Activated CD8-positive, alpha-beta memory T cell treated with anti-CD3 and anti-CD28 coated beads, Interleukin-2, amount 50 U/mL, for 1 hour (primary cell): ENCODE data around the gene CHST1.

Experiments
- DNase-seq: peaks from one replicate; pipeline ENCODE4 v3.0.0-alpha.2; 2020; ENCODE audit errors: extremely low read depth

Gene CHST1

GRCh38 chr11:45644981-45645889, 20.2 kb downstream of the CHST1 start:
- DNase-seq: no peak

GRCh38 chr11:45643598-45644260, 21.7 kb downstream of the CHST1 start:
- DNase-seq: no peak

- no peak for DNase-seq
Observed at GRCh38 chr11:45641961-45642360, 23.5 kb downstream of the CHST1 start.

- DNase-seq: no peak
Observed at GRCh38 chr11:45638051-45638450, 27.4 kb downstream of the CHST1 start.

GRCh38 chr11:45635907-45636306, 29.5 kb downstream of the CHST1 start:
- no peak for DNase-seq

DNA sequence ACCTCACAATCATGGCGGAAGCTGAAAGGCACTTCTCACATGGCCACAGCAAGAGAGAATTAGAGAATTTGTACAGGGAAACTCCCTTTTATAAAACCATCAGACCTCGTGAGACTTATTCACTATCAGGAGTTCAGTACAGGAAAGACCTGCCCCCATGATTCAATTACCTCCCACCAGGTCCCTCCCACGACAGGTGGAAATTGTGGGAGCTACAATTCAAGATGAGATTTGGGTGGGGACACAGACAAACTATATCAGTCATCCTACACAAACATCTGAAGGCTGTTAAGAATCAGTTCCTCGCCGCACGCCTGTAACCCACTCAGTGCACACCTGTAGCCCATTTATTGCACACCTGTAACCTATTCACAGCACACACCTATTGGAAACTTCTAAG, 39.8 kb downstream of the CHST1 start:
- no peak for DNase-seq

DNA sequence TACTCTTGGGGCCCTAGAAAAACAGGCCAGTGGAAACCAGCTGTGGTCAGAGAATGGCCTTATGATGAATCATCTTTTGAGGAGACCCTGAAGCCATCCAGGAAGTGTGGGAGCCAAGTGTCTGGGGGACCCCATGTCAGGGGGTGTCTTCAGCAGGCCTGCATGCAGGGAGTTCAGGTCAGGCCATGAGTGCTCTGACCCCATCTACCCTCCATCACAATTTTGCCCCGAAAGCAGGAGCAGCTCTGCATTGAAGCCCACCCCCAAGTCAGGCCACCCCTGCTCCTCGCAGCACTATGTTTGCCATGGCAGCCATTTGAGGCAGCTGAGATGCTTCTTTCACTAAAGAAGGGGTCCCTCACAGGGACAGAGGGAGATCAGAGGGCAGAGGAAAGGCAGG, 41.3 kb downstream of the CHST1 start:
- no peak for DNase-seq

GRCh38 chr11:45622861-45623260, 42.6 kb downstream of the CHST1 start:
- DNase-seq: no peak

- DNase-seq: no peak
Observed at GRCh38 chr11:45622283-45622682, 43.1 kb downstream of the CHST1 start.

GRCh38 chr11:45621588-45621987, 43.8 kb downstream of the CHST1 start:
- no peak for DNase-seq

DNA sequence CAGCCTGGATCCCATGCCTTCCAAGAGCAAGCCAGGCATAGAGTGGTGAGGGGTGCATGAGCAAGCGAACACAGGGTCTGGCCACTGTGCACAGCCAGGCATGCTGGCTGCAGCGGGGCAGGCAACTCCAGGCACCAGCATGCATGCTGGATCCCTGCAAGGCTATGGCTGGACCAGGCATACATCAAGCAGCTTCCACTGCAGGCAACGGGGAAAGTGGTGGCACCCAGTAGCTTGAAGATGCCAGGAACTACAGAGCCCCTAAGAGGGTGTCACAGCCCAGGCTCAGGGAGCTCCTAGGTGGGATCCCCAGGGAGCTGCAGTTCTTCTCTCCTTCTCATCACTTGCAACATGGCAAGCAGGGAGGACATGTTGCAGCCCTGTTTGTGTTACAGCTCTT, 45.2 kb downstream of the CHST1 start:
- DNase-seq: no peak

DNA sequence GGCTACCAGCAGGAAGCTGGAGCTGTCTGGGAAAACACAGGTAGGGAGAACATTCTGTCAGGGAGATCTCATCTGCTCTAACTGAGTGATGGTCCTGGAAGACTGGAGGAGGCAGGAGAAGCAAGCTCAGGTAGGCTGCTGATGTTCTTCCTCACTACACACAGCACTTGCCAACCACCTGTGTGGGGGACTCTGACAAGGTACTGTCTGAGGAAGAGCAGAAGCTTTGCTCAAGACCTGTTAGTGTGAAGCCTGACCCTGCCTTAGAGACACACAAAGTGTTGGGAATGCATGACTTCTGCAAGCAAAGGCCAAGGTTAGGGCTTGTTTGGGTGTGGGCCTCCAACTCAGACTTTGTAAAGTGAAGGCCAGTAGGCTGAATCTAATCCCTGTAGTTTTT, 46.5 kb downstream of the CHST1 start:
- DNase-seq: no peak

DNA sequence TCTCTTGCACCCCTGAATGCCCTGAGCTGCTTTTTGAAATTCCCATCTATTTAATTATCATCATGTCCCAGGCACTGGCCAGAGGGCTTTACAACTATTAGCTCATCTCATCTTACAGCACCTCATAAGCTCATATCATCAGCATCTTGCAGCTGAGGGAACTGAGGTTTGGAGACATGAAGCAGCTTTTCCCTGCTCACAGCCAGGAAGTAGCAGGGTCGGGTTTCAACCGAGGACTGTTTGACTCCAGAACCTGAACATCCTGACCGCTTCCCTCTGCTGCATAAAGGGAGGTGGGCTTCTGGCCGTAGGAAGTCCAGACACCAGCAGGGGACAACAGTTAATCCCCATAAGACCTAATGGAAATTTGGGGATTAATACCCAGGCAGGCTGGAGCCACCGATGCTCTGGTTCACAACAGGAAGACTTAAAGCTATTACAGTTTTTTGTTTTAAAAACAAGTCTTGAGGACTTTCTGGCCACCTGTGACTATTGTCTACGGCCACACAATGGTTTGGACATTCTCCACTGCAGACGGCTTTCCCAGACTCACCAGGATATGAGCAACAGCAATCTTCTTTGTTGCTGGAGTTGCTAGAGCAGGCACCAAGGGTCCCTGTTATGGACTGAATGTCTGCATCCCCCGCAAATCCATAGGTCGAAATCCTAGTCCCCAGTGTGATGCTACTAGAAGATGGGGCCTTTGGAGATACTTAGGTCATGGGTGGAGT, 47.4 kb downstream of the CHST1 start:
- DNase-seq: no peak

GRCh38 chr11:45616802-45617549, 48.4 kb downstream of the CHST1 start:
- DNase-seq: no peak

DNA sequence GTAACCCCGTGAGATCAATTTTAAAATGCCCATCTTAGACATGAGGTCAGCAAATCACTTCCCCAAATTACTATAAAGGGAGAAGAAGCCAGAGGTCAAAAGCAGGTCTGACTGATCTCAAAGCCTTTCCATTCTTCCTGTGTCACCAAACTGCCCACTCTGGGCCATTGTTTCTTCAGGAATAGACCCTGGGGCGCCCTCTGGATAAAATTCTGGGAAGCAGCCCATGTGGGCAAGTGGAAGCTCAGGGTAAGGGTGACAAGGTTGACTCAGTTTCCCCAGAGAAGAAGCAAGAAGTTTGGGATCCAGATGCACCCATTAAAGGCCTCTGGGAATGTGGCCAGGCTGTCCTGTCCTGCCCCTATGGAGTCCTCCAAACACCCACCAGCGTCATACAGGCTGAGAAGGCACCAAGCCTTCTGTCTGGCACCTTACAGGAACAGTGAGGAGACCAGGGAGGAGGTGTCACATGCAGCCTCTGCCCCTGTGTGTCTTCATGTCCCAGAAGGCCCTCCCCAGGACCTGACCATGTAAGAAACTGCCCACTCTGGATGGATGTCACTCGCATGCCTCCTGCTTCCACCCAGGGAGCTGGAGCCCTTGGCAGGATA, 50.1 kb downstream of the CHST1 start:
- no peak for DNase-seq

DNA sequence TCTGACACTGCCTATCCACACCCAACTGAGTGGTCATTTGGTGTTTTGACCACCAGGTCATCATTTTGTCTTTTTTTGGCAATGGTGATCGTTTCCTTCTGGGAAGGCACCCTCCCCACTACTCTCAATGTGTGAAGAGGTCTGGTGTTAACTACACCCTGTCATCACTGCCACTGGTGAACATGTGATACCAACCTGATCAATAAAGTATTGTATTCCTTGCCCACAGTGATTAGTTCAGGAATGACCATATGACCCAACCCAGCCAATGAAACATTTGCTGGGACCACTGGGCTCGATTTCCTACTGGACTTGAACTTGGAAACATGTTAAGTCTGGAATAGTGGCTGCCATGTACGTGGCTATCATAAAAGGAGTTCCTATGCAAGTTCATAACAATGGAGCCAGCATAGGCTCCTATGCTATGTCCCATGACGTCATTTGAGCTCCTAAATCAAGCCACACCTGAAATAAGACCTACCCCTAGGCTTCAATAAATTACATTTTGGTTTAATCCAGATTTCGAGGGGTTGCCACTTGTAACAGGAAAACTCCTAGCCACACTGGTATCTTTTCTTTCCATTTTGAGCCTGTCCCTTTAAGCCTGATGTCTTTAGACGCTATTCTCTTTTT, 51.1 kb downstream of the CHST1 start:
- DNase-seq: no peak

- no peak for DNase-seq
Observed at GRCh38 chr11:45610627-45611026, 54.8 kb downstream of the CHST1 start.

DNA sequence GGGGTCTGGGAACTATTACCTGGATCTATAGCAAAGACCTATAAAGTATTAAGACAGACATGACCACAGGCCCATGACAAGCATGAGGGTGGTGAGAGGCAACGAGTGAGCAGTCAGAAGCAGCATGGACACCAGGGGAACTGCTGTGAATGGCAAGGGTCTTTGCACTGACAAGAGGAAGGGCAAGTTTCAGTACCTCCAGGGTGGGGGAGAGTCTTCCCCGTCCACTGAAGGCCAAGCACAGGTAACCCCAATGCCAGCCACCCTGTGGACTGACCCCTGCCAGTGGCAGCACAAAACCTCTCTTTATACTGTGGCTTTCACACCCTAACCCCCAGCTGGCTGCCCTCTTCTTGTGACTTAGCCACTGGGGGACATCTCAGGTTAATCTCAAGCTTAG, 55.5 kb downstream of the CHST1 start:
- no peak for DNase-seq

GRCh38 chr11:45609337-45609736, 56.1 kb downstream of the CHST1 start:
- DNase-seq: no peak

DNA sequence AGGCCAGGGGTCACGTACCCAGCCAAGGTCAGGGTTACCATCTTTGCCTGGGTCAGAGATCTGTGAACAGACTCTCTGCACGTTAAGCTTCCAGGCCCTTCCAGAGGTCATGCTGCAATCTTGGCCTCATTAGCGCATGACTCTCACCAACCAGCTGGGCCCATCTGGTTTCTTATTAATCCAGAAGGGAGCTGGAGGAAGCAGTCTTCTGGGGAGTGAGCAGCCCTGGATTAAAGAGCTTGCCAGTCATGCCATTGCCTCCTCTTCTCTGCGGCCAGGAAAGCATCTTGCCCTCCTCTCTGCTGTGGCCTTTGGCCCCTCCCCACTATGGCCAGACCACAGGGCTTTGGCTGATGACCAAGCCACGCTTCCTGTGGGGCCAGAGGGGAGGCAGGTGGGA, 57.4 kb downstream of the CHST1 start:
- no peak for DNase-seq
